RWPE2 (cell line): ENCODE results near the gene JADE3.

Experiments
- ATAC-seq: fragments of 200-7000 bp; cut with Tn5 transposase; 3 replicates; pipeline ENCODE4 v1.9.1; 2021; ENCODE audit warnings: low read depth
- DNase-seq: peaks from one replicate; pipeline ENCODE4 v3.0.0-alpha.2; 2020; ENCODE audit warnings: low spot score
- H3K27ac ChIP-seq: fragments of 450-650 bp; 2 replicates; pipeline ENCODE4 v1.5.1; 2017; ENCODE audit warnings: mild to moderate bottlenecking; ENCODE audit not compliant: poor library complexity, severe bottlenecking
- H3K27me3 ChIP-seq: fragments of 250-450 bp; sonication (Bioruptor Pico); 2 replicates; pipeline ENCODE4 v1.5.1; 2021; ENCODE audit warnings: mild to moderate bottlenecking, moderate library complexity; ENCODE audit not compliant: insufficient read depth, poor library complexity, severe bottlenecking
- H3K36me3 ChIP-seq: fragments of 250-450 bp; sonication (Bioruptor Pico); 2 replicates; pipeline ENCODE4 v1.5.1; 2020; ENCODE audit warnings: low read depth, mild to moderate bottlenecking, moderate library complexity
- H3K4me1 ChIP-seq: fragments of 250-450 bp; sonication (Bioruptor Pico); 2 replicates; pipeline ENCODE4 v1.5.1; 2021; ENCODE audit warnings: mild to moderate bottlenecking, moderate library complexity; ENCODE audit not compliant: insufficient read depth, poor library complexity, severe bottlenecking
- H3K4me3 ChIP-seq: fragments of 250-450 bp; sonication (Bioruptor Pico); 2 replicates; pipeline ENCODE4 v1.5.1; 2021; ENCODE audit warnings: mild to moderate bottlenecking, moderate library complexity; ENCODE audit not compliant: severe bottlenecking
- H3K9me3 ChIP-seq: fragments of 250-450 bp; sonication (Bioruptor Pico); 2 replicates; pipeline ENCODE4 v1.5.1; 2021; ENCODE audit warnings: mild to moderate bottlenecking, moderate library complexity; ENCODE audit not compliant: severe bottlenecking
- TF ChIP-seq, protein P1 (sequence below): fragments of 450-650 bp; IDR thresholded peaks from one replicate; pipeline ENCODE4 v1.5.1; 2017; ENCODE audit warnings: mild to moderate bottlenecking, moderate library complexity; ENCODE audit not compliant: poor library complexity, severe bottlenecking

JADE3 gene

GRCh38 chrX:47078129-47079043, 166.2 kb downstream of the JADE3 start, which contains the start of gene RGN:
TSS of gene RGN (plus strand) at chrX:47078443. CDS start at chrX:47081145, 2,702 bp downstream.
- H3K36me3 ChIP-seq: no peaks in the 10 kb centered on the region
- TF ChIP-seq, protein P1, sequence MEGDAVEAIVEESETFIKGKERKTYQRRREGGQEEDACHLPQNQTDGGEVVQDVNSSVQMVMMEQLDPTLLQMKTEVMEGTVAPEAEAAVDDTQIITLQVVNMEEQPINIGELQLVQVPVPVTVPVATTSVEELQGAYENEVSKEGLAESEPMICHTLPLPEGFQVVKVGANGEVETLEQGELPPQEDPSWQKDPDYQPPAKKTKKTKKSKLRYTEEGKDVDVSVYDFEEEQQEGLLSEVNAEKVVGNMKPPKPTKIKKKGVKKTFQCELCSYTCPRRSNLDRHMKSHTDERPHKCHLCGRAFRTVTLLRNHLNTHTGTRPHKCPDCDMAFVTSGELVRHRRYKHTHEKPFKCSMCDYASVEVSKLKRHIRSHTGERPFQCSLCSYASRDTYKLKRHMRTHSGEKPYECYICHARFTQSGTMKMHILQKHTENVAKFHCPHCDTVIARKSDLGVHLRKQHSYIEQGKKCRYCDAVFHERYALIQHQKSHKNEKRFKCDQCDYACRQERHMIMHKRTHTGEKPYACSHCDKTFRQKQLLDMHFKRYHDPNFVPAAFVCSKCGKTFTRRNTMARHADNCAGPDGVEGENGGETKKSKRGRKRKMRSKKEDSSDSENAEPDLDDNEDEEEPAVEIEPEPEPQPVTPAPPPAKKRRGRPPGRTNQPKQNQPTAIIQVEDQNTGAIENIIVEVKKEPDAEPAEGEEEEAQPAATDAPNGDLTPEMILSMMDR: no peak
- DNase-seq (no peak), ATAC-seq (no peak)
- no peaks in the 10 kb centered on the region for H3K27me3 ChIP-seq
- H3K4me3 ChIP-seq: no peak within 1 kb of the TSS
- no peaks in the 10 kb centered on the region for H3K9me3 ChIP-seq
- H3K4me1 ChIP-seq: no peaks in the 10 kb centered on the region
- no peak within 1 kb of the TSS for H3K27ac ChIP-seq

GRCh38 chrX:47080215-47080914, 168.1 kb downstream of the JADE3 start:
- Histone ChIP-seq H3K4me1 (no peaks in the 10 kb centered on the region), H3K36me3 (no peaks in the 10 kb centered on the region), H3K27ac (no peak overlapping the region), H3K9me3 (no peaks in the 10 kb centered on the region), H3K4me3 (no peak overlapping the region), H3K27me3 (no peaks in the 10 kb centered on the region)
- no peak for ATAC-seq
- TF ChIP-seq, protein P1: no peak
- no peak for DNase-seq

GRCh38 chrX:47080915-47081236, 168.7 kb downstream of the JADE3 start:
- TF ChIP-seq, protein P1: no peak
- no peaks in the 10 kb centered on the region for H3K9me3 ChIP-seq
- DNase-seq (no peak), ATAC-seq (no peak)
- no peak overlapping the region for H3K27ac ChIP-seq
- H3K27me3 ChIP-seq: no peaks in the 10 kb centered on the region
- H3K4me1 ChIP-seq: no peaks in the 10 kb centered on the region
- H3K36me3 ChIP-seq: no peaks in the 10 kb centered on the region
- H3K4me3 ChIP-seq: no peak overlapping the region

- Histone ChIP-seq H3K27me3 (no peaks in the 10 kb centered on the region), H3K9me3 (no peaks in the 10 kb centered on the region), H3K27ac (no peak overlapping the region), H3K4me3 (no peak overlapping the region), H3K4me1 (no peaks in the 10 kb centered on the region), H3K36me3 (no peaks in the 10 kb centered on the region)
- DNase-seq: no peak
- TF ChIP-seq, protein P1: no peak
- ATAC-seq: no peak
Measured at GRCh38 chrX:47091149-47091775, 179.0 kb downstream of the JADE3 start.
